Tongue (tissue), 2 donors: Measurements from ENCODE around the gene LDHB. TPM values are rescaled to one million over a fixed set of nuclear protein-coding genes. Genes with fewer than 3 reads are reported as not detected.
"Not testable (repeated sequence)": the region's sequence is repeated elsewhere in the genome, so short reads cannot be mapped to it uniquely, and the experiment has no call there.

Source experiments
- DNase-seq: peaks from one replicate; pipeline ENCODE4 v3.0.0-alpha.2; 2015
- total RNA-seq: library from RNA; depleted of rRNA; stranded (reverse); fragments of >200 nt; gene quantifications from one replicate; pipeline ENCODE4 v1.2.3, GENCODE V29; 2014

Gene LDHB
- total RNA-seq, 1 donor from 2014 or later: 469 TPM

GRCh38 chr12:21661396-21662093, 3.9 kb upstream of the LDHB start:
- DNase-seq: not testable (repeated sequence)

- DNase-seq: no peak
Measured at GRCh38 chr12:21659383-21659782, 1.7 kb upstream of the LDHB start.

GRCh38 chr12:21656905-21657325, 727 bp downstream of the LDHB start:
- peak; percentile 76 for DNase-seq

DNA sequence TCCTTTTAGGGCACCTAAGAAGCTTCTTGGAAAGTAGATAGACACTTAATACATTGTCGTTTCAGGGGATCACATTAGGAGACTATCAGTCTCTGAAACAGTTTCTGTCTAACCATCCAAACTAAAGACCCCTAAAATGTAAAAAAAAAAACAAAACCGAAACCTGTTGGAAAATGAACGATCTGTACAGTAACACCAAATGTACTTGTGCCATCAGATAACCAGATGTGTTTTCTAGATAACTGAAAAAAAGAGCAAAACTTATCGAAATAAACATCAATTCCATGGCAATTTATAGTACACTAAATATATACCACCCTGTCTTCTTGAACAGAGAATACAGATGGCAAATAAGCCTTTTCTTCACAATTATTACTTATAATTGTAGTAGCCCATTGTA, 2.1 kb downstream of the LDHB start:
- no peak for DNase-seq

GRCh38 chr12:21651821-21652220, 5.8 kb downstream of the LDHB start:
- no peak for DNase-seq

GRCh38 chr12:21650997-21651396, 6.6 kb downstream of the LDHB start:
- DNase-seq: no peak

- no peak for DNase-seq
Measured at GRCh38 chr12:21649034-21649433, 8.6 kb downstream of the LDHB start.

GRCh38 chr12:21648378-21648777, 9.3 kb downstream of the LDHB start:
- DNase-seq: no peak

- no peak for DNase-seq
Measured at GRCh38 chr12:21647179-21647578, 10.5 kb downstream of the LDHB start.

GRCh38 chr12:21645041-21645500, 12.6 kb downstream of the LDHB start:
- peak; percentile 43 for DNase-seq

- DNase-seq: no peak
Measured at GRCh38 chr12:21644516-21644915, 13.1 kb downstream of the LDHB start.

- no peak for DNase-seq
Measured at GRCh38 chr12:21643758-21644157, 13.9 kb downstream of the LDHB start.

DNA sequence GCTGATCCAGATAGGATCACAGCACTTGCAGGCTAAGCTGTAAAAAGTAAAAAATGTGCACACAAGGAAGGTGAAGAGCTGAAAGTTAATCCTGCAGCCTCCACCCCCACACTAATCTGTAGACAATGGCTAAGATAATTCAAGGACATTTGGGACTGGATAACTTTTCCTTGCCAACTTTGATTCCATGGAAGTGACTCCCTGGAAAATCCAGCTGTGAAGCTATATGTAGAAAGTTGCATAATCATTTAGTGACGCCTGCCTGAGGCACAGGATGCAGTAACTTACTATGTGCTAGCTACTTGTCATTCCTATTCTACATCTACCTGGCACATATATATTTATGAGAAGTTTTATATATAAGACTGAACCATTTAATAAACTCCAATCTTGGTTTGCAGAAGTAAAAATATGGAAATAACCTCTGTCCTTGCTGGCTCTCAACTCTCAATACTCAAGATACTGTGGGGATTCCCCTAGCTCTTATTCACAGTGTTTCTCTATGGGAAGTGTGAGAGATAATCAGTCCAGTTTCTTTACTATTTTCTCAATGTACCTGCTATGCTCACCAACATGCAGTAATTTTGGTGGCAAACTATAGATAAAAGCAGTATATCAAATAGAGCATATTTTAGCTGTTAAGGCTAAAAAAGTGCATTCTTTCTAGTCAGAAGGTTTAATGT, 14.8 kb downstream of the LDHB start:
- DNase-seq: peak; percentile 14

GRCh38 chr12:21638054-21638891, 19.4 kb downstream of the LDHB start:
- no peak for DNase-seq

DNA sequence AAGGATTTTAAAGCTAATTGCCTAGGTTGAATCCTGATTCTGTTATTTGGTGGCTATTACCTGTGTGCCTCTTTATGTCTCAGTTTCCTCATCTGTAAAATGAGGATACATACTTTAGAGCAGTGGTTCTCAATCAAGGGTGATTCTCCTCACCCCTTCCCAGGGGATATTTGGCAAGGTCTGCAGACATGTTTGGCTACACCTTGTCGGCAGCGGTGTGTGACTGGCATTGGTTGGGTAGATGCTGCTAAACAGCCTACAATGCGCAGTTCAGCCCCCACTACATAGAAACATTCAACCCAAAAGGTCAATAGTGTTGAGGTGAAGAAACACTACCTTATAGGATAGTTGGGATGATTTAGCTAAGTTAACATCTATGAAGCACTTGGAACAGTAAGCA, 23.4 kb downstream of the LDHB start:
- DNase-seq: no peak

DNA sequence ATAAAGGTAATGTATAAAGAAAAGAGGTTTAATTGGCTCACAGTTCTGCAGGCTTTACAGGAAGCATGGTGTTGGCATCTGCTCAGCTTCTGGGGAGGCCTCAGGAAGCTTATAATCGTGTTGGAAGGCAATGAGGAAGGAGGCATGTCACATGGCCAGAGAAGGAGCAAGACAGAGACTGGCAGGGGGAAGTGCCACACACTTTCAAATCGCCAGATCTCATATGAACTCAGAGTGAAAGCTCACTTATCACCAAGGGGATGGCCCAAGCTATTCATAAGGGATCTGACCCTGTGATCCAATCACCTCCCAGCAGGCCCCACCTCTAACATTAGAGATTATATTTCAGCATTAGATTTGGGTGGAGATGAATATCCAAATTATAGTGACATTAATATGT, 26.3 kb downstream of the LDHB start:
- no peak for DNase-seq

DNA sequence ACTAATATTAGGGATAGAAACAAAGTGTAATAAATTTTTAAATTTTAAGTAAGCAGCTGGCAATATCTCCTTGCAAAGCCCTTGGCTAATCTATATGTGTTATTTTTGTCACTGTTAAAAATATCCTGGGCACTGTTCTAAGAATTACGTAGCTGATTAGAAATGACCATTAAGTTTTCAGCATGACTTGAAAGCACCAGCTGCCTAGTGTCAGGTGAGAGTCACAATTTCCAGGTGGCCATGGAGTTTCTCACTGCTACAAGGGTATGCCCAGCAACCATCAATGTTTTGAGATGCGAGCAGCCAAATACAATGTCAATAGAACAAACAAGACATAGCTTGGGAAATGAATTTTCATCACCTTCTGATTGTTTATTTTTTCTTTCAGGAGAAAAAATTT, 29.7 kb downstream of the LDHB start:
- no peak for DNase-seq

- no peak for DNase-seq
Measured at GRCh38 chr12:21618566-21618965, 39.1 kb downstream of the LDHB start.

DNA sequence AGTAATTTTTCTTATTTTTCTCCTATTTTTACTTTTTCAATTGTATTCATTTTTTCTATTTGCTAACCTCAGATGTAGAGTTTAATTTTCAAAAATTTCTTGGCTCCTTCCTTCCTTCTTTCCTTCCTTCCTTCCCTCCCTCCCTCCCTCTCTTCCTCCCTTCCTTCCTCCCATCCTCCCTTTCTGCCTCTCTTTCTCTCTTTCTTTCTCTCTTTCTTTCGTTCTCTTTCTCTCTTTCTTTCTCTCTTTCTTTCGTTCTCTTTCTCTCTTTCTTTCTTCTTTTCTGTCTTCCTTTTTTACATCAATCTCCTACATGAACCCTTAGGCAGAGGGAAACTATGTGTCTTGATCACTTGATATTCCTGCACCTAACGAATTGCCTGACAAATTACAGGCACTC, 40.6 kb downstream of the LDHB start:
- no peak for DNase-seq

DNA sequence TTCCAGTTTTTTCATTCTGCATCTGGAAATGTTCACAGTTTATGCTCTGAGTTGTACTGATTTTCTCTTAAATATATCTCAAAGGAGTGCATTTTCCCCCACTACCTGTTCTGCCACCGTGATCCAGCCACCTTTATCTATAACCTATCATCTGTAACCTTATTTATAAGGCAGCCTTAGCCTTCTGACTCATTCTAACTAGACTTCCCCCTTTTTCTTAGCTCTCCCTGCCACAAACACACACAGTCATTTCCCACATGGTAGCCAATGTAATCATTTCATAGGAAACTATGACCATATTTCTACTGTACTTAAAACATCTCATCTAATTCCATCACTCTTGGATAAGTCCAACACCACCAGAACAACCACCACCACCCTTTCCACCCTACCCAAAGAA, 42.2 kb downstream of the LDHB start:
- DNase-seq: no peak

- no peak for DNase-seq
Measured at GRCh38 chr12:21614506-21614905, 43.1 kb downstream of the LDHB start.

DNA sequence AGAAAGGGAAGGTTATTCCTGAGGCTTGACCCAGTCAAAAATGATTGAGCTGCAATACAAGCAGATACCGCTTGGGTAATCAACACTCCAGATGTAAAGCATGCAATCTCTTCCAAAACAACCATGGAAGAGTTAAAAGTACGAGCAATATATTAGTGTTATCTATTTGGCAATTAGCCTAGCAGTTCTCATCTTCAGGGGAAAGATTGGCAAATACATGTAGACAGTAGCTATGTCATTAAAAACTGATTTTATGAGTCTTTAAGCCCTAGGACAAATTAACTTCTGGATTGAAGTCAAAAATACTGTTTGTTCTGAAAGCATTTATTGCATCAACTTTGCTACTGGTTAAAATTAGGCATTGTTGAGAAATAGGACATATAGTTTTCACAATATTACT, 43.7 kb downstream of the LDHB start:
- no peak for DNase-seq

GRCh38 chr12:21608196-21608595, 49.4 kb downstream of the LDHB start:
- DNase-seq: no peak
